ENCODE results near the gene NRF1.
"Not testable (repeated sequence)": the region's sequence is repeated elsewhere in the genome, so short reads cannot be mapped to it uniquely, and the experiment has no call there.

Gene NRF1

GRCh38 chr7:129786825-129787563 is 175.5 kb downstream of the NRF1 start:
- no peak overlapping the region for H3K4me3 ChIP-seq (ENCODE audit: low read depth, low read length)
- TF ChIP-seq CTCF (IDR thresholded peaks at IDR 0.05; ENCODE audit: low read depth, low read length), result no peak

GRCh38 chr7:129789000-129789399 is 177.5 kb downstream of the NRF1 start:
- TF ChIP-seq CTCF (IDR thresholded peaks at IDR 0.05; ENCODE audit: low read depth, low read length), result no peak

GRCh38 chr7:129789652-129790051 is 178.1 kb downstream of the NRF1 start:
- no peak for TF ChIP-seq CTCF (IDR thresholded peaks at IDR 0.05; ENCODE audit: low read depth, low read length)
- H3K4me3 ChIP-seq (ENCODE audit: low read depth, low read length), result no peak overlapping the region

More at GRCh38 chr7:129789000-129789399, 177.5 kb downstream of the NRF1 start:
- no peak overlapping the region for H3K4me3 ChIP-seq (ENCODE audit: low read depth, low read length)

GRCh38 chr7:129790136-129790535 is 178.6 kb downstream of the NRF1 start:
- no peak for TF ChIP-seq CTCF (IDR thresholded peaks at IDR 0.05; ENCODE audit: low read depth, low read length)
- no peak overlapping the region for H3K4me3 ChIP-seq (ENCODE audit: low read depth, low read length)

- H3K4me3 ChIP-seq (ENCODE audit: low read depth, low read length), result no peak overlapping the region
- no peak for TF ChIP-seq CTCF (IDR thresholded peaks at IDR 0.05; ENCODE audit: low read depth, low read length)
These were observed 181.2 kb downstream of the NRF1 start for GRCh38 chr7:129792721-129793120.

GRCh38 chr7:129793506-129794310 is 182.2 kb downstream of the NRF1 start:
- TF ChIP-seq CTCF (IDR thresholded peaks at IDR 0.05; ENCODE audit: low read depth, low read length), result no peak
- no peak overlapping the region for H3K4me3 ChIP-seq (ENCODE audit: low read depth, low read length)

- not testable (repeated sequence) for H3K4me3 ChIP-seq (ENCODE audit: low read depth, low read length)
These were observed 182.9 kb downstream of the NRF1 start for GRCh38 chr7:129794461-129794860.

All from WI38 (cell line).